Stimulated activated CD4-positive, alpha-beta T cell treated with anti-CD3 and anti-CD28 coated beads, Interleukin-1b, Interleukin-23, amount 100 ng/mL, for 4 hours (primary cell): ENCODE measurements around the gene PALM.
"Not testable (repeated sequence)": the region's sequence is repeated elsewhere in the genome, so short reads cannot be mapped to it uniquely, and the experiment has no call there.

ENCODE experiments used
- DNase-seq, 2 donors: peaks; one replicate each; pipeline ENCODE4 v3.0.0-alpha.2; 2020; ENCODE audit warnings: low read depth in 2 of 2

PALM gene

GRCh38 chr19:679418-680286 is 29.1 kb upstream of the PALM start:
- DNase-seq: no peak

- peak; percentile 100 for DNase-seq
These were observed 28.3 kb upstream of the PALM start for GRCh38 chr19:680287-681028.

GRCh38 chr19:681029-682019 is 27.4 kb upstream of the PALM start:
- peak in 1 of 2 donors; percentile 92 for DNase-seq

GRCh38 chr19:682678-683320 is 25.9 kb upstream of the PALM start:
- DNase-seq: no peak

- DNase-seq: no peak
These were observed 23.2 kb upstream of the PALM start for GRCh38 chr19:685454-685931.

GRCh38 chr19:686589-687297 is 22.0 kb upstream of the PALM start:
- no peak for DNase-seq

GRCh38 chr19:687569-688166 is 21.1 kb upstream of the PALM start:
- DNase-seq: no peak

- no peak for DNase-seq
These were observed 20.5 kb upstream of the PALM start for GRCh38 chr19:688214-688613.

GRCh38 chr19:688992-689391 is 19.7 kb upstream of the PALM start:
- DNase-seq: no peak

GRCh38 chr19:690203-690602 is 18.5 kb upstream of the PALM start:
- no peak for DNase-seq

GRCh38 chr19:694481-695351 is 14.0 kb upstream of the PALM start:
- no peak for DNase-seq

GRCh38 chr19:695352-695949 is 13.3 kb upstream of the PALM start, which contains the start of gene PRSS57:
Gene PRSS57 (minus strand): TSS chr19:695452. CDS start chr19:695430, 22 bp downstream.
- no peak for DNase-seq

GRCh38 chr19:698529-698928 is 10.2 kb upstream of the PALM start:
- not testable (repeated sequence) for DNase-seq

GRCh38 chr19:699885-700284 is 8.8 kb upstream of the PALM start:
- not testable (repeated sequence) for DNase-seq

- DNase-seq: not testable (repeated sequence)
These were observed 5.9 kb upstream of the PALM start for GRCh38 chr19:702847-703246.

GRCh38 chr19:703329-703650 is 5.4 kb upstream of the PALM start:
- DNase-seq: no peak

GRCh38 chr19:703651-704446 is 4.9 kb upstream of the PALM start:
- peak; percentile 29 to 48 for DNase-seq

GRCh38 chr19:704447-704741 is 4.3 kb upstream of the PALM start:
- no peak for DNase-seq
